Stimulated activated CD4-positive, alpha-beta T cell treated with anti-CD3 and anti-CD28 coated beads, Interleukin-2, amount 100 ng/mL, for 24 hours (primary cell): ENCODE results near the gene TULP3.

Source experiments
- DNase-seq, 2 donors: peaks; one replicate each; pipeline ENCODE4 v3.0.0-alpha.2; 2020

Gene TULP3

GRCh38 chr12:2877047-2877952 is 13.4 kb upstream of the TULP3 start, which contains the start of the genes FOXM1 and RHNO1:
Gene FOXM1 (minus strand): TSS chr12:2877174. CDS start chr12:2874478, 2,696 bp downstream.
Gene RHNO1 (plus strand): TSS chr12:2877223. CDS start chr12:2885367, 8,144 bp downstream.
- peak; percentile 88 to 89 for DNase-seq

- DNase-seq: peak in 1 of 2 donors; percentile 23
Observed at GRCh38 chr12:2877953-2878732, 12.5 kb upstream of the TULP3 start.

GRCh38 chr12:2879853-2880252 is 10.8 kb upstream of the TULP3 start:
- no peak for DNase-seq

GRCh38 chr12:2884810-2885209 is 5.9 kb upstream of the TULP3 start:
- DNase-seq: no peak

- DNase-seq: no peak
Observed at GRCh38 chr12:2886768-2887450, 3.8 kb upstream of the TULP3 start.

GRCh38 chr12:2890001-2890387 is 697 bp upstream of the TULP3 start:
- DNase-seq: no peak

- peak; percentile 32 to 40 for DNase-seq
Observed at GRCh38 chr12:2891240-2892053, 756 bp downstream of the TULP3 start.

GRCh38 chr12:2892246-2892645 is 1.6 kb downstream of the TULP3 start:
- DNase-seq: no peak

GRCh38 chr12:2893007-2893406 is 2.3 kb downstream of the TULP3 start:
- DNase-seq: no peak

GRCh38 chr12:2895051-2895451 is 4.4 kb downstream of the TULP3 start:
- no peak for DNase-seq

- DNase-seq: no peak
Observed at GRCh38 chr12:2895511-2895910, 4.8 kb downstream of the TULP3 start.

GRCh38 chr12:2897418-2897817 is 6.7 kb downstream of the TULP3 start:
- no peak for DNase-seq

GRCh38 chr12:2900642-2901041 is 10.0 kb downstream of the TULP3 start:
- DNase-seq: no peak

- no peak for DNase-seq
Observed at GRCh38 chr12:2902272-2902880, 11.7 kb downstream of the TULP3 start.

GRCh38 chr12:2904260-2904659 is 13.6 kb downstream of the TULP3 start:
- no peak for DNase-seq

- no peak for DNase-seq
Observed at GRCh38 chr12:2912216-2912575, 21.5 kb downstream of the TULP3 start.

- DNase-seq: no peak
Observed at GRCh38 chr12:2919249-2919648, 28.6 kb downstream of the TULP3 start.

- DNase-seq: no peak
Observed at GRCh38 chr12:2922329-2922728, 31.6 kb downstream of the TULP3 start.

- DNase-seq: no peak
Observed at GRCh38 chr12:2923057-2923456, 32.4 kb downstream of the TULP3 start.

GRCh38 chr12:2924019-2924418 is 33.3 kb downstream of the TULP3 start:
- DNase-seq: no peak

GRCh38 chr12:2925322-2925995 is 34.8 kb downstream of the TULP3 start:
- no peak for DNase-seq
